Ovary (tissue), 9 donors: ENCODE data around the gene CAB39. TPM values are rescaled to one million over a fixed set of nuclear protein-coding genes. Genes with fewer than 3 reads are reported as not detected.

Experiments used
- DNase-seq, 5 donors: peaks; one replicate each; pipeline ENCODE4 v3.0.0-alpha.2; 2019 to 2020
- H3K27ac ChIP-seq, 2 donors: fragments of 200-600 bp; one replicate each; pipeline versions ENCODE4 v1.5.1 to v1.8.0; 2019 to 2022
- H3K27me3 ChIP-seq: fragments of 200-600 bp; one replicate; pipeline ENCODE4 v1.8.0; 2022
- H3K36me3 ChIP-seq: fragments of 200-600 bp; sonication (generic); one replicate; pipeline ENCODE4 v1.5.1; 2019
- H3K4me1 ChIP-seq: one replicate; pipeline ENCODE4 v1.8.1; 2013; ENCODE audit warnings: mild to moderate bottlenecking, moderate library complexity; ENCODE audit not compliant: insufficient read depth
- H3K4me3 ChIP-seq: fragments of 200-600 bp; sonication (generic); one replicate; pipeline ENCODE4 v1.5.1; 2017
- H3K9me3 ChIP-seq, 2 donors: fragments of 200-600 bp in 1 of 2; sonication (generic) in 1 of 2; one replicate each; pipeline versions ENCODE4 v1.5.1 to v1.8.1; 2013 to 2019; ENCODE audit warnings: mild to moderate bottlenecking in 1 of 2, moderate library complexity in 1 of 2
- EP300 ChIP-seq: sonication (generic); formaldehyde crosslinking; IDR thresholded peaks from one replicate; pipeline ENCODE4 v1.6.1; 2017; ENCODE audit warnings: antibody characterized with exemption
- POLR2A ChIP-seq: fragments of 450-650 bp; IDR thresholded peaks from one replicate; pipeline ENCODE4 v1.6.1; 2017; ENCODE audit warnings: antibody characterized with exemption, mild to moderate bottlenecking, moderate library complexity
- WGBS, 3 donors: extraction: QIAGEN DNeasy Blood & Tissue Kit in 1 of 3; methylation state at CpG; one replicate each; pipeline versions ENCODE4 v1.1.5 to v1.1.7; 2013 to 2017; 5-methylcytosine and 5-hydroxymethylcytosine counted together
- intact Hi-C, 4 donors: fragments of 100-400 bp; cut with DNase I; formaldehyde crosslinking; loops; one replicate each; pipeline versions ENCODE4 v1.11.0 to v1.15.1; 2022 to 2023
- polyA plus RNA-seq, 2 donors: library from polyadenylated mRNA; stranded (reverse); fragments of 200-250 nt in 1 of 2; fragments of 350-450 nt in 1 of 2; fragmentation: Illumina TruSeq in 1 of 2; extraction: RNeasy Lipid Tissue Mini Kit (QIAGEN cat#74804) in 1 of 2; gene quantifications; one replicate each; pipeline ENCODE4 v1.2.3, GENCODE V29; 2013 to 2014
- total RNA-seq, 7 donors: library from RNA; depleted of rRNA in 2 of 7; stranded (reverse); fragments of >200 nt in 2 of 7; fragmentation: NEBNext Ultra II Directional in 3 of 7; extraction: Animal tissue kit (Norgen Biotek cat#: 25700) in 3 of 7; gene quantifications; one replicate each; pipeline versions ENCODE4 v1.1.0 to v1.2.4, GENCODE V29; 2016 to 2023
- TF ChIP-seq, protein P1 (sequence below), 3 donors: fragments of 450-650 bp in 2 of 3; fragments of 200-600 bp in 1 of 3; IDR thresholded peaks; one replicate each; pipeline versions ENCODE4 v1.5.1 to v1.8.0; 2016 to 2022; ENCODE audit warnings: antibody characterized with exemption in 3 of 3, mild to moderate bottlenecking in 1 of 3
- donor health status: DM: no; HTN: no; CAD: no; lungs with moderate emphysema.
- donor health status: DM: no; HTN: no; CAD: no.
- donor health status: Bipolar disorder and iron deficiency.
- donor health status: DM: yes; HTN: yes; CAD: no.
- donor health status: DM: no; HTN: no; CAD: no.
- donor health status: DM: yes; HTN: yes; CAD: no.

CAB39 gene
- total and polyA plus RNA-seq, 9 donors = 24.8 to 64.4 (median 50.4) TPM

DNA sequence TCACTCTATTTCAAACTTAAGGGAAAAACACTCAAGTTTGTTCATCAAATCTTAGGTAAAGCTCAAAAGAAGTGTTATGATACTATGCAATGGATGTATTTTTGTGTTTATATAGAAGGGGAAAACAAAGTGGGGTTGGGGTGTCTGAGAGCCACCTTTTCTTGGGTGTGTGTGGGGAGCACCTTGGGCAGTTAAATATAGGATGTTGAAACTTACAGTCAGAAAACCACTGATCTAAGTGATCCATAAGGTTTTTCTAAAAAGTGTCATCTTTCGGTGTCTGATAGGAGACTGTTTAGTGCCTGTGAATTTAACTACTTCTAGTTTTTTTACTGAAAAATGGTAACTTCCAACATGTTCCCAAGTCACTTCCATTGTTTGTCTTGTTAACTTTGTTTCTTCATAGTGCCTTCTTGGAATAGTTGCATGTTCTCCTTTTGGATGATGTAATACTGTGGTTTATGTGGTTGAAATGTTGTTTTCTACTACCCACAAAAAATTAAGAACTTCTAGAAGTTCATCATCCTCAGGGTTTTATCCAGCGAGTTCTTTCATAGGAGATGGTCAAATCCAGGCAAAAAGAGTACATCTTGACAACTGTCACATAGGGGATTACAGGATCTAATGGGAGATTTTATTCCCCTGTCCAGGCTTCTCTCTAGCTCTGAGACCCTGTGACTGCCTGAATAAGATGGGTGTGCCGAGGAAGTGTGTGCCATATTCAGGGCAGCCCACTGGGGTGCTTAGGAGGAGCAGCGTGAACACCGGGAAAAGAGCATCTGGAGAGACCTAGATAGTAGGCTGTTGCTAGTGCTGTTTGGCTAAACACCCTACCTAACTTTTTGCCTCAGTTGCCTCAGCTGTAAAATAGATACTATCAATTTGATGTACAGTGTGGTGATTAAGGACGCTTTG is 46.2 kb downstream of the CAB39 start:
- 78 to 82% (median 81%) methylated on average over 6 of the region's 6 CpGs for WGBS, 3 donors

DNA sequence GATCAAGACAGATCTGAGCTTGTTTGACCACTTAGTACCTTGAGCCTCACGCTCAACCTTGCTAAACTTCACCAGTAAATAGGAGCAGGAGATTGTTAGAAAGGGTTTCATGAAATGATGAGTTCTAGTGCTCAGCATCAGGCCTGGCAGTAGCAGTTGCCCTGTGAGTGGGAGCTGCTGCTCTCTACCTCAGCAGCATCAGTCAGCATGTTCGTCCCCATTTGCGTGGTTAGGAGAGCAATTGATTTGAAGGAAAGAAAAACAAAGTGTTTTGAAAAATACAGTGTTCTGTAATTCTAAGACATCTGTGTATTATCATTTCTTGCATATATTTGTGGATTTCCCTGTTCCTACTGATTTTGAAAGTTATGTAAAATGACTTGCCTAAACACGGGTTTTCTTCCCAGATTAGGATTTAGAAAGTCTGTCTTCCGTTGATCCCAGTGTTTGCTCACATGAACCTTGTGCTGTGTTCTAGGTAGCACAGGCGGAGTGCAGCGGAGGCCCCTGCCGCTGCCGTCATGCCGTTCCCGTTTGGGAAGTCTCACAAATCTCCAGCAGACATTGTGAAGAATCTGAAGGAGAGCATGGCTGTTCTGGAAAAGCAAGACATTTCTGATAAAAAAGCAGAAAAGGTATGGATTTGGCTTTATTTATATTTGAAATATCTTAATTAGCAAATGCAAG is 47.0 kb downstream of the CAB39 start:
- Histone ChIP-seq H3K4me1 (peaks cover 6% of the 10 kb centered on the region), H3K4me3 (no peak overlapping the region), H3K36me3 (no peaks in the 10 kb centered on the region), H3K27me3 (no peaks in the 10 kb centered on the region), H3K27ac (no peak overlapping the region), H3K9me3 (no peaks in the 10 kb centered on the region)
- no peak for DNase-seq
- intact Hi-C loops = no loop called here
- TF ChIP-seq EP300 (no peak), POLR2A (no peak)
- TF ChIP-seq, protein P1, sequence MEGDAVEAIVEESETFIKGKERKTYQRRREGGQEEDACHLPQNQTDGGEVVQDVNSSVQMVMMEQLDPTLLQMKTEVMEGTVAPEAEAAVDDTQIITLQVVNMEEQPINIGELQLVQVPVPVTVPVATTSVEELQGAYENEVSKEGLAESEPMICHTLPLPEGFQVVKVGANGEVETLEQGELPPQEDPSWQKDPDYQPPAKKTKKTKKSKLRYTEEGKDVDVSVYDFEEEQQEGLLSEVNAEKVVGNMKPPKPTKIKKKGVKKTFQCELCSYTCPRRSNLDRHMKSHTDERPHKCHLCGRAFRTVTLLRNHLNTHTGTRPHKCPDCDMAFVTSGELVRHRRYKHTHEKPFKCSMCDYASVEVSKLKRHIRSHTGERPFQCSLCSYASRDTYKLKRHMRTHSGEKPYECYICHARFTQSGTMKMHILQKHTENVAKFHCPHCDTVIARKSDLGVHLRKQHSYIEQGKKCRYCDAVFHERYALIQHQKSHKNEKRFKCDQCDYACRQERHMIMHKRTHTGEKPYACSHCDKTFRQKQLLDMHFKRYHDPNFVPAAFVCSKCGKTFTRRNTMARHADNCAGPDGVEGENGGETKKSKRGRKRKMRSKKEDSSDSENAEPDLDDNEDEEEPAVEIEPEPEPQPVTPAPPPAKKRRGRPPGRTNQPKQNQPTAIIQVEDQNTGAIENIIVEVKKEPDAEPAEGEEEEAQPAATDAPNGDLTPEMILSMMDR (IDR thresholded peaks at IDR 0.05) = no peak
- 39 to 63% (median 48%) methylated on average over 11 of the region's 11 CpGs for WGBS, 3 donors

More for the DNA sequence above, 46.2 kb downstream of the CAB39 start:
- no peak for TF ChIP-seq EP300
- TF ChIP-seq POLR2A = no peak
- TF ChIP-seq, protein P1 (IDR thresholded peaks at IDR 0.05) = no peak
- H3K27me3 ChIP-seq = no peaks in the 10 kb centered on the region
- no peaks in the 10 kb centered on the region for H3K9me3 ChIP-seq
- H3K27ac ChIP-seq = no peak overlapping the region
- peaks cover 6% of the 10 kb centered on the region for H3K4me1 ChIP-seq
- intact Hi-C loops = no loop called here
- no peak for DNase-seq
- H3K36me3 ChIP-seq = no peaks in the 10 kb centered on the region
- H3K4me3 ChIP-seq = no peak overlapping the region

DNA sequence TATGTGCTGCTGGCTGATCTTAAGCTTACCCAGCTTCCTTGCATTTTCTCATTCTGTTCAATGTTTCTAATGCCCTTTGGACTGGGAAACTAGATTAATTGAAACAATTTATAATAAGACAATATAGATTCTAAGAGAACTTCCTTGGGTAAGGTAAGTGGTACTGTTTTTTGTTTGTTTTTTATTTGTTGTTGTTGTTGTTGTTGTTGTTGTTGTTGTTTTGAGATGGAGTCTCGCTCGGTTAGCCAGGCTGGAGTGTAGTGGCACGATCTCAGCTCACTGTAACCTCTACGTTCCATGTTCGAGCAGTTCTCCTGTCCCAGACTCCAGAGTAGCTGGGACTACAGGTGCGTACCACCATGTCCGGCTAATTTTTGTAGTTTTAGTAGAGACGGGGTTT is 49.1 kb downstream of the CAB39 start:
- Histone ChIP-seq H3K27me3 (no peaks in the 10 kb centered on the region), H3K4me3 (no peak overlapping the region), H3K27ac (no peak overlapping the region), H3K9me3 (no peaks in the 10 kb centered on the region), H3K36me3 (no peaks in the 10 kb centered on the region), H3K4me1 (peaks cover 11% of the 10 kb centered on the region)
- intact Hi-C loops = no loop called here
- no peak for DNase-seq
- WGBS, 3 donors = 96 to 99% (median 98%) methylated on average over 8 of the region's 8 CpGs
- TF ChIP-seq POLR2A = no peak
- TF ChIP-seq, protein P1 (IDR thresholded peaks at IDR 0.05) = no peak
- no peak for TF ChIP-seq EP300

DNA sequence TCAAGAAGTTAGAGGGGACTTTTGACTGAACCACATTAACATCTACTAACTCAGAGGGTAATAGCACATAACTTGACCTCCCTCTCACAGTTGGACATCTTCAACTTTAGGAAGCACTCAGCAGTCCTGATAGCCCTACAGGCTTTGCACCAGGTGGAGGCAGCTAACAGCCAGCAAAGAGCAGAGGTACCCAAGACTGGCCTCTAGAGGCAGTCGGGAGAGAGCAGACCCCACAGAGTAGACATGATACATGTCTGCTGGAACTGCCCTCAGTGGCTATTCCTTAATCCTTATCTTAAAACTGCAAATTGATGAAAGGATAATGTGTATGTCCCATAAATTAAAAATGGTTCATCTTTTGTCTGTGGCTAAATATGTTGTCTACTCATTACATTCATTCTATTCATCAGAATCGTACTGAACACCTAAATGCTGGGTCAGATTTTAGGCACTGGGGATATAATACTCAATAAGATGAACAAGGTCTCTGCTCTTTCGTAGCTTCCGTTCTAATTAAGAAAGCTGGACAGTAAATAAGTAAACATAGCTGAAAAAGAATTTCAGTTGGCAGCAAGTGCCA is 49.8 kb downstream of the CAB39 start:
- no peak overlapping the region for H3K27ac ChIP-seq
- TF ChIP-seq EP300 (no peak), POLR2A (no peak)
- TF ChIP-seq, protein P1 (IDR thresholded peaks at IDR 0.05) = no peak
- no peaks in the 10 kb centered on the region for H3K9me3 ChIP-seq
- peaks cover 11% of the 10 kb centered on the region for H3K4me1 ChIP-seq
- intact Hi-C loops = no loop called here
- DNase-seq = no peak
- WGBS, 3 donors = 59 to 76% (median 69%) methylated on average over 4 of the region's 4 CpGs
- H3K4me3 ChIP-seq = no peak overlapping the region
- H3K36me3 ChIP-seq = no peaks in the 10 kb centered on the region
- no peaks in the 10 kb centered on the region for H3K27me3 ChIP-seq
